Ovary (tissue), 3 donors: ENCODE data around the gene OSR1.

Experiments used
- CTCF ChIP-seq, 3 donors: fragments of 450-650 bp in 2 of 3; fragments of 200-600 bp in 1 of 3; IDR thresholded peaks; one replicate each; pipeline versions ENCODE4 v1.5.1 to v1.8.0; 2016 to 2022; ENCODE audit warnings: antibody characterized with exemption in 3 of 3, mild to moderate bottlenecking in 1 of 3
- EP300 ChIP-seq: sonication (generic); formaldehyde crosslinking; IDR thresholded peaks from one replicate; pipeline ENCODE4 v1.6.1; 2017; ENCODE audit warnings: antibody characterized with exemption
- donor health status: DM: no; HTN: no; CAD: no.

- TF ChIP-seq CTCF (IDR thresholded peaks at IDR 0.05) (no peak), EP300 (no peak)
These were observed 1.6 kb downstream of the OSR1 start for GRCh38 chr2:19356545-19357401.
